Stomach (tissue), 9 donors: ENCODE data around the gene ALK. TPM values are rescaled to one million over a fixed set of nuclear protein-coding genes. Genes with fewer than 3 reads are reported as not detected.

ENCODE experiments used
- DNase-seq, 2 donors: peaks; one replicate each; pipeline versions ENCODE4 v3.0.0 to v3.0.0-alpha.2; 2013 to 2019
- H3K27ac ChIP-seq, 5 donors: fragments of 200-600 bp in 4 of 5; sonication (generic) in 4 of 5; one replicate each; pipeline ENCODE4 v1.5.1; 2013 to 2019; ENCODE audit warnings: mild to moderate bottlenecking in 1 of 5, moderate library complexity in 1 of 5
- H3K27me3 ChIP-seq, 3 donors: fragments of 200-600 bp; sonication (generic); one replicate each; pipeline ENCODE4 v1.5.1; 2017 to 2019; ENCODE audit warnings: mixed run types in 1 of 3
- H3K36me3 ChIP-seq, 4 donors: fragments of 200-600 bp; sonication (generic); 1 replicate in 3 of 4; 2 replicates in 1 of 4; pipeline ENCODE4 v1.5.1; 2016 to 2019
- H3K4me1 ChIP-seq, 4 donors: fragments of 200-600 bp; sonication (generic); one replicate each; pipeline ENCODE4 v1.5.1; 2016 to 2019
- H3K4me3 ChIP-seq, 4 donors: fragments of 200-600 bp; sonication (generic) in 3 of 4; one replicate each; pipeline ENCODE4 v1.5.1; 2016 to 2019; ENCODE audit warnings: mild to moderate bottlenecking in 1 of 4
- H3K9me3 ChIP-seq, 4 donors: fragments of 200-600 bp; sonication (generic); one replicate each; pipeline ENCODE4 v1.5.1; 2016 to 2019
- CTCF ChIP-seq, 7 experiments: fragments of 450-650 bp in 4 of 7; fragments of 200-600 bp in 3 of 7; sonication (generic) in 3 of 7; IDR thresholded peaks; one replicate each; pipeline ENCODE4 v1.5.1; 2016 to 2019; ENCODE audit warnings: antibody characterized with exemption in 7 of 7, control low read depth in 2 of 7, mild to moderate bottlenecking in 1 of 7
- EP300 ChIP-seq: sonication (generic); formaldehyde crosslinking; IDR thresholded peaks from one replicate; pipeline ENCODE4 v1.6.1; 2017; ENCODE audit warnings: antibody characterized with exemption
- POLR2A ChIP-seq, 4 donors: fragments of 450-650 bp; IDR thresholded peaks; one replicate each; pipeline ENCODE4 v1.6.1; 2016; ENCODE audit warnings: antibody characterized with exemption in 4 of 4, control low read depth in 2 of 4, mild to moderate bottlenecking in 1 of 4, moderate library complexity in 1 of 4
- POLR2AphosphoS5 ChIP-seq, 3 donors: sonication (generic); formaldehyde crosslinking; IDR thresholded peaks; one replicate each; pipeline ENCODE4 v1.6.1; 2016; ENCODE audit warnings: antibody characterized with exemption in 3 of 3
- WGBS, 5 donors: extraction: QIAGEN DNeasy Blood & Tissue Kit in 3 of 5; methylation state at CpG; one replicate each; pipeline versions ENCODE4 v1.1.5 to v1.1.7; 2013 to 2018; 5-methylcytosine and 5-hydroxymethylcytosine counted together
- intact Hi-C: fragments of 100-400 bp; cut with DNase I; formaldehyde crosslinking; loops from one replicate; pipeline ENCODE4 v1.15.1; 2023; ENCODE audit warnings: low total_unique reads
- polyA plus RNA-seq, 3 donors: library from polyadenylated mRNA; stranded (reverse); fragments of 200-250 nt; gene quantifications; one replicate each; pipeline ENCODE4 v1.2.3, GENCODE V29; 2013
- total RNA-seq, 5 donors: library from RNA; depleted of rRNA; stranded (reverse); fragments of >200 nt; gene quantifications; one replicate each; pipeline versions ENCODE4 v1.1.0 to v1.2.3, GENCODE V29; 2014 to 2016
- donor health status: healthy with polysubstance abuse.
- donor health status: Bipolar disorder and iron deficiency.
- donor health status: healthy.

Gene ALK
- total and polyA plus RNA-seq, 8 donors = 0.13 to 0.92 TPM; not detected in 6

GRCh38 chr2:29193681-29194080 lies 727.7 kb downstream of the ALK start:
- WGBS, 5 donors = 82 to 90% (median 88%) methylated on average over 7 of the region's 7 CpGs
- no peaks in the 10 kb centered on the region for H3K36me3 ChIP-seq
- no peak overlapping the region for H3K4me3 ChIP-seq
- H3K27ac ChIP-seq = no peak overlapping the region
- intact Hi-C loops = loop anchor here (5.0 to 10.0 kb wide), 2 partner anchors 236 to 369 kb away; no protein-coding TSS in a partner anchor
- H3K4me1 ChIP-seq = peaks cover 0 to 13% (median 5%) of the 10 kb centered on the region in 4 donors
- H3K9me3 ChIP-seq = no peaks in the 10 kb centered on the region
- no peak for DNase-seq
- TF ChIP-seq CTCF (IDR thresholded peaks at IDR 0.05) (no peak), POLR2A (IDR thresholded peaks at IDR 0.05) (no peak), POLR2AphosphoS5 (IDR thresholded peaks at IDR 0.05) (no peak), EP300 (no peak)
- no peaks in the 10 kb centered on the region for H3K27me3 ChIP-seq

- intact Hi-C loops = loop anchor here (5.0 to 10.0 kb wide), 2 partner anchors 236 to 368 kb away; no protein-coding TSS in a partner anchor
These were observed 728.3 kb downstream of the ALK start for GRCh38 chr2:29193111-29193510.

GRCh38 chr2:29192526-29192925 lies 728.9 kb downstream of the ALK start:
- Histone ChIP-seq H3K27ac (no peak overlapping the region), H3K9me3 (no peaks in the 10 kb centered on the region), H3K27me3 (no peaks in the 10 kb centered on the region), H3K4me1 (peaks cover 0 to 11% (median 5%) of the 10 kb centered on the region in 4 donors), H3K36me3 (peaks cover 0 to under 1% (median 0%) of the 10 kb centered on the region in 4 donors), H3K4me3 (no peak overlapping the region)
- DNase-seq = no peak
- intact Hi-C loops = loop anchor here (5.0 to 10.0 kb wide), 2 partner anchors 235 to 368 kb away; no protein-coding TSS in a partner anchor
- 57 to 88% (median 81%) methylated on average over 3 of the region's 3 CpGs for WGBS, 5 donors
- no peak for TF ChIP-seq POLR2AphosphoS5 (IDR thresholded peaks at IDR 0.05)
- TF ChIP-seq CTCF (IDR thresholded peaks at IDR 0.05) = no peak
- TF ChIP-seq EP300 = no peak
- no peak for TF ChIP-seq POLR2A (IDR thresholded peaks at IDR 0.05)

More at GRCh38 chr2:29193111-29193510, 728.3 kb downstream of the ALK start:
- Histone ChIP-seq H3K9me3 (no peaks in the 10 kb centered on the region), H3K27ac (no peak overlapping the region), H3K4me1 (peaks cover 0 to 13% (median 5%) of the 10 kb centered on the region in 4 donors), H3K36me3 (no peaks in the 10 kb centered on the region), H3K4me3 (no peak overlapping the region), H3K27me3 (no peaks in the 10 kb centered on the region)
- TF ChIP-seq POLR2A (IDR thresholded peaks at IDR 0.05) = no peak
- no peak for TF ChIP-seq POLR2AphosphoS5 (IDR thresholded peaks at IDR 0.05)
- TF ChIP-seq CTCF (IDR thresholded peaks at IDR 0.05) = no peak
- no peak for TF ChIP-seq EP300
- DNase-seq = no peak
- 86 to 93% (median 89%) methylated on average over 12 of the region's 12 CpGs for WGBS, 5 donors

- peaks cover 0 to 4% (median 2%) of the 10 kb centered on the region in 4 donors for H3K4me1 ChIP-seq
- H3K36me3 ChIP-seq = peaks cover 0 to 4% (median 0%) of the 10 kb centered on the region in 4 donors
- no peaks in the 10 kb centered on the region for H3K9me3 ChIP-seq
- H3K4me3 ChIP-seq = no peak overlapping the region
- intact Hi-C loops = loop anchor here (5.0 to 10.0 kb wide), 2 partner anchors 235 to 367 kb away; no protein-coding TSS in a partner anchor
- H3K27ac ChIP-seq = no peak overlapping the region
- WGBS, 5 donors = 88 to 94% (median 90%) methylated on average over 6 of the region's 6 CpGs
- no peaks in the 10 kb centered on the region for H3K27me3 ChIP-seq
- TF ChIP-seq CTCF (IDR thresholded peaks at IDR 0.05) = no peak
- no peak for TF ChIP-seq POLR2AphosphoS5 (IDR thresholded peaks at IDR 0.05)
- TF ChIP-seq EP300 = no peak
- TF ChIP-seq POLR2A (IDR thresholded peaks at IDR 0.05) = no peak
- no peak for DNase-seq
These were observed 729.6 kb downstream of the ALK start for GRCh38 chr2:29191817-29192216.
